RKO (cell line): Measurements from ENCODE around the gene RIN1.

Experiments used
- DNase-seq: peaks from one replicate; pipeline ENCODE4 v3.0.0-alpha.2; 2016; ENCODE audit warnings: low spot score

RIN1 gene

DNA sequence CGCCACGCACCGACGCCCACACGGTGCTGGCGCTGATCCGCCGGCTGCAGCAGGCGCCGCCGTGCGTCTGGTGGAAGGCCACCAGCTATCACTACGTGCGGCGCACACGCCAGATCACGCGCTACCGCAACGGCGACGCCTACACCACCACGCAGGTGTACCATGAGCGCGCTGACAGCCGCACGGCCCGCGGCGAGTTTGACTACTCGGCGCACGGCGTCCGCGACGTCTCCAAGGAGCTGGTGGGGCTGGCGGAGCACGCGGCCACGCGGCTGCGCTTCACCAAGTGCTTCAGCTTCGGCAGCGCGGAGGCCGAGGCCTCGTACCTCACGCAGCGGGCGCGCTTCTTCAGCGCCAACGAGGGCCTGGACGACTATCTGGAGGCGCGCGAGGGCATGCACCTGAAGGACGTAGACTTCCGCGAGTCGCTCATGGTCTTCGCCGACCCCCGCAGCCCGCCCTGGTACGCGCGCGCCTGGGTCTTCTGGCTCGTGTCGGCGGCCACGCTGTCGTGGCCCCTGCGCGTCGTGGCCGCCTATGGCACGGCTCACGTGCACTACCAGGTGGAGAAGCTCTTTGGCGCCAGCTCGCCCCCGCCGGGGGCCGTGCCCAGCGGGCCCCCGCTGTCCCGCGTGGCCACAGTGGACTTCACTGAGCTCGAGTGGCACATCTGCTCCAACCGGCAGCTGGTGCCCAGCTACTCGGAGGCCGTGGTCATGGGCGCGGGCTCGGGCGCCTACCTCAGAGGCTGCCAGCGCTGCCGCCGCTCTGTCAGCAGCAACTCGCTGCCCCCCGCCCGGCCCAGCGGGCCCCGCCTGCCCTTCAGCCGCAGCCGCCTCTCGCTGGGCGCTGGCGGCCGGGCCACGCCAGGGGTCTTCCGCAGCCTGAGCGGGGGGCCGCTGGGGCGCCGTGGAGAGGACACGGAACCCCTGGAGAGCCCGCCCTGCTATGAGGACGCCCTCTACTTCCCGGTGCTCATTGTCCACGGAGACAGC lies 41.3 kb downstream of the RIN1 start:
- no peak for DNase-seq

DNA sequence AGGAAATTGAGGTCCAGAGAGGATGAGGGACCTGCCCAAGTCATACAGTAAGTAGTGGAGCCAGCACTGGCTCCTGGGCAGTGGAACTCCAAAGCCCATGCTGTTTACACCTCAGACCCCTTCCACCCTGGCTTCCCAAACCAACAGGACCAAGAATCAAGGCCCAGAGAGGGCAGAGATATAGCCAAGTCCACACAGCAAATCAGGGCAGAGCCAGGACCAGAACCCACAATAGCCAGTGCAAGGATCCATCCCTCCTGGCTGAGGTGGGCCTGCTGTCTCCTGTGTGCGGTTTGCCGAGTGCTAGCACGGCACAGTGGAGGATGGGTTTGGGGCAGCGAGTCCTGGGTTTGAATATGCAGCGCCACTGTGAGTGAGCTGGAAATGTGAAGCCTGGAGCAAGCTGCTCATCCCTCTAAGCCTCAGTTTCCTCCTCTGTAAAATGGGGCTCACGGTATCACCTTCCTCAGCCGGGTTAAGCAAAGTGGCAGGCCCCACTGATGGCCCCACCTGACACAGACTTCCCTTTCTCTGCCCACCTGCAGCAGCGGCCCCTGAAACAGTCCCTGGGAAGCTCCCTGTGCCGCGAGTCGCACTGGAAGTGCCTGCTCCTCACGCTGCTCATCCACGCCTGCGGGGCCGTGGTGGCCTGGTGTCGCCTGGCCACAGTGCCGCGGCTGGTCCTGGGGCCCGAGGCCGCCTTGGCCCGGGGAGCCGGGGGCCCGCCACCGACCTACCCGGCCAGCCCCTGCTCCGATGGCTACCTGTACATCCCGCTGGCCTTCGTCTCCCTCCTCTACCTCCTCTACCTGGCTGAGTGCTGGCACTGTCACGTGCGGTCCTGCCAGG lies 42.2 kb downstream of the RIN1 start:
- no peak for DNase-seq

DNA sequence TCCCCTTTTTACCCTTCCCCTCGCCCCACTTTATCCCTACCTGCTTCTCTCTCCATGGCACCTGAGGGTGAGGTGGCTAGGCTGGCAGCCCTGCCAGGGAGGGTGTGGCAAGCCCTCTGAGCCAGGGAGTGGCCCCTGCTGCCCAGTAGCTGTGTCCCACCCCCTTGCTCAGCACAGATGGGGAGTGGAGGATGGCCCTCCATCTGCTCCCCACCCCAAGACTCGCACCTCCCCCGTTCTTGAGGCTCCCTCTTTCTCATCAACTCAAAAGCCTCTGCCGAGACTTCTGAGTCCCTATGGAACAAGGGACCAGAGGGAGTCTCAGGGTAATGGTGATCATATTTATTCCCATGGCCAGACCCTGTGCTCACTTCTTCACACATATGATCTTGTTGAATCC lies 42.9 kb downstream of the RIN1 start:
- DNase-seq, result no peak

DNA sequence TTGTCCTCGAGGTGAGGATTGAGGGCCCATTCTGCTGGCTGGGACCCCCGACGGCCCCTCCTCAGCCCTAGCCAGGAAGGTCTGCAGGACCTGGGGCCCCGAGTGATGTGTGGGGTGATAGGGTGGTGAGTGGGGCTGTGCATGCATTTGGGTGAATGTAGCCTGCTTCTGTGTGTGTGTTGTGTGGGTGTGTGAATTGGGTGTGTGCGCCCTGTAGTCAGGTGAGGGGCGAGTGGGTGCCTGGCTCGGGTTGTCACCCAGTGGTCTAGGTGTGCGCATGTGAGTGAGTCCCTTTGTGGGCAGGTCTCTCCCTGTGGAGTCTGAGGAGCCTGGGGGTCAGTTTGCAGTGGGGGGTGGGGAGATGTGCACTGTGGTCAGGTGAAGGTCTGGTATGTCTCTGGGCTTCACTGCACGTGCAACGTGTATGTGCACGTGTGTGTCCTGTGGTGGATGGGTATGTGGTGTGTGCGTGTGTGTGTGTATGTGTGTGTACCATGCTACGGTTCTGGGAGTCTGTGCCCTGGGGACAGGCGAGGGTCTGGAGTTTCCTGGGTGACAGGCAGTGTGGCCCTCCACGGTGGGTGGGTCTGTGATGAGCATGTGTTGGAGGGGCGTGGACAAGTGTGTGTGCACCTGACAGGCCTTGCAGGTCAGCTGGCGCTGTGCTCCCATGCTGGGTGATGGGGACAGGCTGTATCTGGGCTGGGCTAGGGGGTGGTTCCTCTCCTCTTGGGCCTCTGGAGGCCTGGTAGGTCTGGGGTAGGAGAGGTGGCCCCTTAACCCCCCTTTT lies 43.5 kb downstream of the RIN1 start:
- DNase-seq, result no peak

DNA sequence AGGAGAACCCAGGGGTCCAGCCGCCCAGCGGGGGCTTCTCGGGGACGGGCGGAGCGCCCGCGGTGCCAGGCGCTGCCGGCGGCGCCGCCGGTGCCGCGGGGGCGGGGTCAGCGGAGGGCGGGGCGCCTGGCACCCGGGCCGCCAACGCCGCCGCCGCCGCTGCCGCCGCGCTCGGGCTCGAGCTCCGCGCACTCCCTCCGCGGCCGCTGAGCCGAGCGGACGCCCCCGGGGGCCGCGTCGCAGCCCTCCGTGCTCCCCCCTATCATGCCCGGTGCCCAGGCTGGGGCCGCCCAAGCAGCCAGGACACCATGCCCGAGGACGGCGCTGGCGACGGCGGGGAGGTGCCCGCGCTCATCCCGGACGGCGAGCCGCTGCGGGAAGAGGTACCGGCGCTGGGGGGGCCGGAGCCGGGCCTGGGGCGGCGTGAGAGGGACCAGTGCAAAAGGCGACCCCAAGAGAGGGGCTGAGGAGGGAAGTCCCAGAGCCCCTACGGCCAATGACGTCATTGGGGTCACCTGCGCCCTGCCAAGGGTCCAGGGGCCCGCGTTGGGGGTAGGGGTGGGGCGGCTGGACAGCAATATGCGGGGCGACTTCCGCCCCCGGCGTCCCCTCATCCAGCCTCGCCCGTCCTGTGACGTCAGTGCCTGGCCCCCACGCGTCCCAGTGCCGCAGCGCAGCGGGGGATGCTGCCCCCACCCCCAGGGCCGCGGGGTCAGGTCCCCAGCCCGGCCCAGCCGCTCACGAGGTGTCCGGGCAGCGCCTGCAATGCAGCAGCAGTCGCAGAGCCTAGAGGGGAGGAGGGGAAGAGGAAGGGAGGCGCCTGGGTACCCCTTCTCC lies 44.3 kb downstream of the RIN1 start, which contains the start of gene TMEM151A:
Gene TMEM151A, plus strand, starts transcription at position 189 of the 837 bp plus-strand sequence. Its CDS starts 120 bp downstream, at position 309.
- no peak for DNase-seq

DNA sequence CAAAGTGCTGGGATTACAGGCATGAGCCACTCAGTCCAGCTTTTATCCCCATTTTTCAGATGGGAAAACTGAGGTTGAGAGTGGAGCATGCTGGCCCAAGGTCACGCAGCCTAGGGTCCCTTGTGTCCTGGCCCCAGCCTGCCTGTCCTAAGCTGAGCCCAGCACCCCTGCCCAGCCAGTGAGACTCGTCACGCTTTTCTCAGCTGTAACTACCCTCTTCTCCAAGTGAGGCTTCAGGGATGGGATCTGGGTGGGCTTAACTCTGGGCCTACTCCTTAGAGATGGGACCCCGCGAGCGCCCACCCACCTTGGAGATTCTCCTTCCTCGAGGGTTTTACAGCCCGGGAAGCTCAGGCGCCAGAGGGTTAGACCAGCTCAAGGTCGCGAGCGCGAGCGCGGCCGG lies 44.9 kb downstream of the RIN1 start:
- DNase-seq, result no peak

DNA sequence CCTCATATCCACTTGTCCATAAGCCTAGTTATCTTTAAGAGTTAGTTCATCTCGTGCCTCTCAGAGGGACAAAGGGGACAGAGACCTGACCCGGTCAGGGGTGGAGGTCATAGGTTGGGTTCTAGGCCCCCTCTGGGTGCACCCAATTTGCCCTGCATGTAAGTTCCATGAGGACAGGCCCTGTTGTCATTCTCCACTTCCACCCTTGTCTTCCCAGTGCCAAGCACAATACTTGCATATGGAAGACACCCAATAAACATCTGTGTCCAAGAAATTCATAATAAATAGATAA lies 46.0 kb downstream of the RIN1 start:
- no peak for DNase-seq

DNA sequence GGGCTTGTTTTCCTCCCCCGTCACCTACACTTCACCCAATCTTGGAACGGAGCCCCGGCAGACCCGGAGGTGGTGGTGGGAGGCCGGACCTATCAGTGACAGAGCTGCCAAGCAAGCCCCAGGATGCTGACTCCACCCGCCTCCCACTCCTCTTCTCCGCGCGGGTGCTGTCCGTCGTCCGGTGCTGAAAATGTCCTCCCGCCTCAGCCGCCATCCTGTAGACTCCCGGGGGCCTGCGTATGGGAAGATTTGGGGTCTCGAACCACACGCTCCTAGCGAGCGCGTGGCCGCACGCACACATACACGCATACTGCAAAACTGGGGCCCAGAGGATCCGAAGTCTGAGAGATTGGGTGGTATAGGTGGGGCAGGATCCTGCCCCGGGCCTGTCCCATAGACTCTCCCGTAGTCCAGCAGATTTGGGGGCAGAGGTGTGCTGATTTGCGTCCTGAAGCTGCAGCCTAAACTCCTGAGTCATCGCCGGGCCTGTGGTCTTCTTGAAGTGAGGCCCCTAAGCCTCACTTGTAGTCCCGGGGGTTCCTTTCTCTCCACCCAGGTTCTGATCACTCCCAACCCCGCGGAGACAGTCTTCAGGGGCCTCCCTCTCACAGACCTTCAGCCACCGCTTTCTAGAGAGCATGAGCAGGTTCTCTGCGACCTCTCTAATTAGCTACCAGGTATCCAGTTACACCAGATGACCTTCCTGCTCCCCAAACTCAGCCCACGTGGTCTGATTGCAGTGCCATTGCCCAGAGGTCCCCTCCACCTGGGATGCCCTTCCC lies 46.5 kb downstream of the RIN1 start:
- no peak for DNase-seq

DNA sequence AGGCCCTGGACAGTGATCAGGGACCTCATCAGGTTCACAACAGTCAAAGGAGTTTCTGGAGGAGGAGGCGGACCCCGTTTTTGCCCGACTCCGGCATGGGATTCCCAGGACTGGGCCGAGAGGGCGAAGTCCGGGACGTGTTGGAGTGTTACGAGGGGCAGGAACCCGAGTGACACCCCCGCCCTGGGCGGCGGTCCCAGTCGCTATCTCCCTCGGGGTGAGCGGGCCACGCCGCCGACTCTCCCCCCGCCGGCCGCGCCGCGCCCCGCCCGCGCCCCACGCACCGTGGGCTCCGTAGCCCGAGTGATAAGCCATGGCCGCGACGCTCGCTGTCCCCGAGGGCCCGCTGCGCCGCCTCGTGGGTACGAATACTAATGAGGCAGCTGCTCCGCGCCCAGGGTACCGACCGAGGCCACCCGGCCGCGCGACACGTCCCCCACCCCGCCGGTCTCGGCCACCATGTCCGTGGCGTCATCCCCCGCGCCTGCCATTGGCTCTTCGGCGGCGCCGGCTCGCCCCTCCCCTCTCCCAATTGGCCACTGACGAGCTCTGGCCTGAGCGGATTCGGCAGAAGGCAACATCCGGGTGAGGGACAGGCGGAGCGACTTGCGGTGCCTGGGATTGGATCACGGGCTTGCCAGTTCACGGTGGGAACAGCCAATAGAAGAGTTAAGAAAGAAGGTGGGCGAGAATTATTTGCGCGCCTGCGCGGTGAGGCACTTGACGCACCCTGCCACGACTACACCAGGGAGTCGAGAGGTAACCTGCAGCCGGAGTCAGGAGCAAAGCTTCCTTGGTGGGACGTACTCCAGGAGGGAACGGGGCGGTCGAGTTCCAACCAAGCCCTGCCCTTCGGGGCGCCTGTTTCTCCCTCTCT lies 47.3 kb downstream of the RIN1 start, which contains the start of gene YIF1A:
Gene YIF1A, minus strand, starts transcription at position 473 of the 877 bp plus-strand sequence. Its CDS starts 158 bp downstream, at position 315.
- DNase-seq, result peak; percentile 100

DNA sequence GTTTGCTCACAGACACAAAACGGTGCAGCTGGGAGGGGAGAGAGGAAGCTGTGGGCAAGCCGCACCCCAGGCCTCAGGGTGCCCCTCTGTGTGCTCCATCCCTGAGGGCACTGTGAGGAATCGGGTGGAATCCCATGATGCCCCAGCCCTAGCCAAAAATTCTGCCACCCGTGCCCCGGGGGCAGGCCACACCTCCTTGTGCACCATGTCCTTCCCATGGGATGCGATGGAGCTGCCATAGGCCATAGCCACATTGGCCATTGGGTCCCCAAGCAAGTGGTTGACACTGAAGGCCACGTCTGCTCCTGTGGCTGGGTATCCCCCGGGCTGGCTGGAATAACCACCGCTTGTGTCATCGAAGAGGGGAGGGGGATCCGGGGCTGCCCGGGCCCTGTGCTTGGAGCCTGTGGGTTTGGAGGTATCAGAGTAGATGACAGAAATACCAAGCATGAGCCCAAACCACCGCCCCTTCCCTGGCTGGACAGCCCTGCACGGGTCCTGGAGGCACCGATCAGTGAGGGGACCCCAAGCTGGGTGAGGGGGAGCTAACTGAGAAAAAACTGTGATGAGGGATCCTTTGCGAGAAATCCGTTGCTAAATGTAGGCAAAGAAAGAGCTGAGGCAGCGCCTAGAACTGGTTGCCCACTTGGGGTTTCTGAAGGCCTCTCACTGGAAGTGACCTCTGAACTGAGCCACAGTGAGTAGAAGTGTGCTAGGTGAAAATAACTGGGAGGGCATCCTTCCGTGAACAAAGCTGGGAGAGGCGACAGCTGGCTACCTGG lies 48.2 kb downstream of the RIN1 start:
- peak; percentile 48 for DNase-seq

DNA sequence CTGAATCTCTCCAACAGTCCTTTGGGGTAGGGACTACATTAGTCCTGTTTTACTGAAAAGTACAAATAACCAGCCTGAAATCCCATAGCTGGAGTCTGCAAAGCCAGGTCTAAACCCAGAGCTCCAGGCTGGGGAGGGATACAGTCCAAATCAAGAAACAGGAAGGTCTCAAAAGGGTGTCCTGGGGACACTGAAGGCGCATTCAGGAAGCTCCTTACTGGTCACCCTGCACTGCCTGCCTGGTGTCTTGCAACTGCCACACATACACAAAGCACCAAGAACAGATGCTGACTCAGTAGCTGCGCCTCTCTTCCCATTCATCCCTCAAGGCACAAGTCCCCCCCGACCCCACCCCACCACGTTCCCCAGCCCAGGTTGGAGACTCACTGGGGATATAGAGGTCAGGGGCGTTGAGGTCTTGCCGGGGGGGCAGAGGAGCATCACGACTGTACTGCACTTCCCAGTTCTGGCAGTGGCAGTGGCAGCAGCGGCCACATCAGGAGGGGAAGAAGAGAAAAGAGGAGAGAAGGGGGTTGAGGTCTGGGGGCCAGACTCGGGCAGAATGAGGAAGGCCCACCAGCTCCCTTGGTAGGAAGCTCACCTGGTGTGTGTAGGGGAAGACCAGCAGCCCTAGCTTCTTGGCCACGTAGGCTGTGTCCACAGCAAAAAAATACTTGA lies 48.9 kb downstream of the RIN1 start:
- no peak for DNase-seq

DNA sequence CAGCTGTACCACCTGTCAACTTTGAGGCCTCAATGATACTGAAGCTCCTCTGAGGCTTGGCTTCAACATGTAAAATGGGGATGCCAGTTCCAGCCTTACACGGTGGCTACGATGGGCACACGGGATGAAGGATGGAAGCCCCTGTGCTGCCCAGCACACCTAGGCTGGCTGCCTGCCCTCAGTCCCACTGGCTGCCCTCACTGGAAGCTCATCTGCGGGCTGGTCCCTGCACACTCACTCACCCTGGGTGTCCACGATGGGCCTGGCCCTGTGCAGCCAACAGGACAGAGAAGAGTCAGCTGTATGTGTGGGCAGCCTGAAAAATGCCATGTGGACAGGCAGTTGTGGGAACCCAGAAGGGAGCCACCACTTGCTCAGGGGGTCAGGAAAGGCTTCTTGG lies 49.5 kb downstream of the RIN1 start:
- DNase-seq, result no peak

DNA sequence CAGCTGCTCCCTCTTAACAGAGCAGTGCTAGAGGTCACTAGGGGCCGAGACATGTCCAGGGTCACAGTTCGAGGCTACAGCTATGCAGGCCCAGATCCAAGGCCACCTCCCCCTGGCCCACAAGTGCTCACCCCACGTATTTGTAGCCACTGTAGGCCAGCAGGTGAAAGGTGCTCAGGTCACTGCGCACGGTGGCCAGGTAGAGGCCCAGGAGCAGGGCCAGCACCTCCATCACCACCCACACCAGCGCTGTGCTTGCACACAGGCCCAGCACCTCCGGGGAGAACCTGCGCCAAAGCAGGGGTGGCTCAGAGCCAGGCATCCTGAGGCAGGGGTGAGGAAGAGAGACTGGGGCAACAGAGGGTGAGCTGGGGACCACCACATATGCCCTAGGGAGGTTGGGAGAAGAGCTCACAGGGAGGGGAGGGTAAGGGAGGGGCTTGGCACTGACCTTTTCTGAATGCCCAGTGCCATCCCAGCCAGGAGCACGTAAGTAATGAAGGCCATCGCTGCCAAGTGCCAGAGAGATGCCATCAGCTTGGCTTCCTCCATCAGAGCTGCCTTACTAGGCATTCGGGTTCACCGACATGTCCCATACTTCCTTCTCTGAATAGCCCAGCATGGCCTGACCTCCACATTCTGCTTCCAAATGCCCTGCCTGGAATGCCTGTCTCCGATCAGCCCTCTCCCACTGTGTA lies 50.8 kb downstream of the RIN1 start:
- no peak for DNase-seq

DNA sequence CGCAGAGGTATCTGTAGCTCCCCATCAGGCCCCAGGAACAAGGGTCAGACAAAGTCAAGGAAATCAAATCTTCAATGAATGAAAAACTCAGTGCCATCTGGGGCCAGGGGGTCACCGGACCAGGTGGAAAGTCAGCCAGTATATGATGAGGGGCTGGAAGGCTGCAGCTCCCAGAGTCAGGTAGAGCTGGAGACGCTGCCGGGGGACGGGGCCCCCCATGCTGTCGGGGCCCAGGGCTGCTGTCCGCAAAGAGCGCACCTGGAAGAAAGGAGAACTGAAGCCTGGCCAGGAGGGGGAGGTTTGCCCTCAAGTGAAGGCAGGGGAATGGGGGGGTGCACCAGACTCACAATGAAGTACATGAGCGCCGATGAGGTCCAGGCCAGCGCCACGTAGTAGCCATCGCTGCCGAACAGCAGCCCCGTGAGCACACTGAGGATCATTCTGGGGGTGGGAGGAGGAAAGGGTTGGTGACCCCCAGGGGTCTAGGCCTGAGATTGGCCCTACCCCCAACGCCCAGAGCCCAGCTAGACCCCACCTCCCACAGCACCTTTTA lies 51.6 kb downstream of the RIN1 start:
- no peak for DNase-seq

DNA sequence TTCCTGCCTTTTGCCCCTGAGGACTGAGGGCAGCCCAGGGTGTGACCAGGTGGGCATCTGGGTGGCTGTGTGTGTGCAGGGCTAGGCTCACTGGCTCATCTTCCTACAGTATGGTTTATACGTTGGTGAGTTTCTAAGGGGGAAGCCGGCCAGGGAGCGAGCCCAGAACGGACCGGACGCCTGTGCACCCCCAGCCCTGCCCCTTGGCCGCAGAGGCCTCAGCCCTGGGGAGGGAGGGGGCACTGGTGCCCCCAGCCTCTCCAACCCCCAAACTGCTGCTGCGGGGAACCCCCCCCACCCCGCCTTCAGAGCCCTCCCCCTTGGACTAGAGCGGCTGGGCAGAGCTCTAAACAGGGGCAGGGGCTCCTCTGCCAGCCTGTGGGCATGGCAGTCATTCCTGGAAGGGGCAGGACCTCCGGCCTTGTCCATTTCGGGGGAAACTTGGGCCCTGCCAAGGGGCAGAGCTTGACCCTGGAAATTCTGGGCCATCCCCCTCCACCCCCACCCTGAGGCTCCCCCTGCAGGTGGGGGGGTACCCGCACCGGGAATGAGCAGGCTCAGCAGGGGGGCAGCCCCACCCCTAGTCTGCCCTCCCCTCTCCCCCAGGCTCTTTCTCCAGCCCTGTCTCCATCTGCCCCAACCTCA lies 52.7 kb downstream of the RIN1 start:
- DNase-seq, result no peak
